GM10847 (cell line): ENCODE measurements around the gene MFSD8.

Experiments
- POLR2A ChIP-seq: IDR thresholded peaks from 2 replicates; pipeline ENCODE4 v1.6.1; 2011; ENCODE audit not compliant: insufficient read length; ENCODE audit errors: extremely low read depth

Gene MFSD8, protein sequence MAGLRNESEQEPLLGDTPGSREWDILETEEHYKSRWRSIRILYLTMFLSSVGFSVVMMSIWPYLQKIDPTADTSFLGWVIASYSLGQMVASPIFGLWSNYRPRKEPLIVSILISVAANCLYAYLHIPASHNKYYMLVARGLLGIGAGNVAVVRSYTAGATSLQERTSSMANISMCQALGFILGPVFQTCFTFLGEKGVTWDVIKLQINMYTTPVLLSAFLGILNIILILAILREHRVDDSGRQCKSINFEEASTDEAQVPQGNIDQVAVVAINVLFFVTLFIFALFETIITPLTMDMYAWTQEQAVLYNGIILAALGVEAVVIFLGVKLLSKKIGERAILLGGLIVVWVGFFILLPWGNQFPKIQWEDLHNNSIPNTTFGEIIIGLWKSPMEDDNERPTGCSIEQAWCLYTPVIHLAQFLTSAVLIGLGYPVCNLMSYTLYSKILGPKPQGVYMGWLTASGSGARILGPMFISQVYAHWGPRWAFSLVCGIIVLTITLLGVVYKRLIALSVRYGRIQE

GRCh38 chr4:127965062-127965802, at the start of gene MFSD8, which contains the start of gene ABHD18:
Gene MFSD8 (minus strand): TSS chr4:127965173. CDS start chr4:127965133, 40 bp downstream.
Gene ABHD18 (plus strand): TSS chr4:127965406. CDS start chr4:127982956, 17,550 bp downstream.
- TF ChIP-seq POLR2A = peak; percentile 56

DNA sequence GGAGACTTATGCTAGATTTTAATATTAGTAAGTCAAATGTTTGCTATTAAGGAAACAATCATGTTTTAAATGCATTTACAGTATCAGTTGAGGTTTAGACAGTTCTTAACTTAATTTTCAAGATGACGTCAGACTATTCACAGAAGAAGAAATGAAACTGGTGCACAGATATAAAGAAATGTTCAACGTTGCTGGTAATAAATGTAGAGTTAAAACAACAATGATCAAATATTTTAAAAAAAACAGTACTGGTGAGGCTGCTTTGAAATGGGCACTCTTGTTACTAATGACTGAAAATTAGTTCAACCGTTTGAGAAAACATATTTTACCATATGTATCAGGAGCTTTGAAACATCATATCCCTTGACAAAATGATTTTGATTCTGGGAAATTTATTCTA, 44.5 kb upstream of the MFSD8 start:
- TF ChIP-seq POLR2A = no peak

- TF ChIP-seq POLR2A = no peak
Measured at GRCh38 chr4:128006592-128006991, 41.6 kb upstream of the MFSD8 start.

GRCh38 chr4:127997534-127998388, 32.8 kb upstream of the MFSD8 start:
- no peak for TF ChIP-seq POLR2A

- TF ChIP-seq POLR2A = no peak
Measured at GRCh38 chr4:127995776-127996175, 30.8 kb upstream of the MFSD8 start.

GRCh38 chr4:127993151-127993550, 28.2 kb upstream of the MFSD8 start:
- no peak for TF ChIP-seq POLR2A

DNA sequence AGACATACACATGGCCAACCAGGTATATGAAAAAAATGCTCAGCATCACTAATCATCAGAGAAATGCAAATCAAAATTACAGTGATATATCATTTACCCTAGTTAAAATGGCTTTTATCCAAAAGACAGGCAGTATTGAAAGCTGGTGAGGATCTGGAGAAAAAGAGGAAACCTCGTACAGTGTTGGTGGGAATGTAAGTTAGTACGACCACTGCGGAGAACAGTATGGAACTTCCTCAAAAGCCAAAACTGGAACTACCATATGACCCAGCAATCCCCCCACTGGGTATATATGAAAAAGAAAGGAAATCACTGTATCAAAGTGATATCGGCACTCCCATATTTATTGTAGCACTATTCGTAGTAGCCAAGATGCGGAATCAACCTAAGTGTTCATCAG, 23.7 kb upstream of the MFSD8 start:
- TF ChIP-seq POLR2A = no peak

DNA sequence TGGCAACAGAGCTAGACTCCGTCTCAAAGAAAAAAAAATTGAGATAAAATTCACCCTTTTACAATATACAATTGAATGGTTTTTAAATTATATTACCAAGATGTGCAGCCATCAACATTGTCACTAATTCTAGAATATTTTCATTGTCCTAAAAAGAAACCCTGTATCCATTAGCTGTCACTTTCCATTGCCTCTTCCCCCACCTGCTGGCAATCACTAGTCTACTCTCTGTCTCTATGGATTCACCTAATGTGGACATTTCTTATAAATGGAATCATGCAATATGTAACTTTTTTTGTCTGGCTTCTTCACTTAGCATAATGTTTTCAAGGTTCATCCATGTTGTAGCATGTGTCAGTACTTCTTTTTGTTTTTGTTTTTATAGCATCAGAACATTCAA, 21.0 kb upstream of the MFSD8 start:
- TF ChIP-seq POLR2A = no peak

- TF ChIP-seq POLR2A = no peak
Measured at GRCh38 chr4:127982445-127982844, 17.5 kb upstream of the MFSD8 start.

GRCh38 chr4:127978930-127979329, 14.0 kb upstream of the MFSD8 start:
- TF ChIP-seq POLR2A = no peak

GRCh38 chr4:127975121-127975770, 10.3 kb upstream of the MFSD8 start:
- TF ChIP-seq POLR2A = no peak

DNA sequence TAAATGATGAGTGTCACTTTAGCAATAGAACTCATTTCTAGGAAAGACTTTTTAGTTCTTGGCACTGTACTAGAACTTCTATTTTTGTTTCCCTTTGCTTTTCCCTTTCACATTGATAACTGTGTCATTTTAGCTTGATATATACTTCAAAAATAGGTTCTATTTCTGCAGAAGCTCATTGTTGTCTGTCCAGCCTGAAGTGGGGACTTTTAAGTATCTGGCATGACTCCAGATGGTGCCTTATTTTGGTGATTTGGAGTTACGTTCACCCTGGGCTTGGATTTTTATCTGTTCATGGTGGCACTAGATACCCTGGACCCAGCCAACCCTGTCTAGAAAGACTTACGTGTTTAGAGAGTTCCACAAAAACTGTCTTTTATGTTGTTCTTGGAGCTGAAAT, 3.6 kb upstream of the MFSD8 start:
- no peak for TF ChIP-seq POLR2A

- TF ChIP-seq POLR2A = no peak
Measured at GRCh38 chr4:127967141-127967775, 2.3 kb upstream of the MFSD8 start.

- TF ChIP-seq POLR2A = no peak
Measured at GRCh38 chr4:127965803-127966175, 816 bp upstream of the MFSD8 start.
